HL-60 (cell line): ENCODE measurements around the gene SIKE1.

Experiments
- DNase-seq, 2 experiments: peaks; one replicate each; pipeline ENCODE4 v3.0.0-alpha.2; 2010 to 2020; ENCODE audit warnings: low read depth in 1 of 2, low spot score in 1 of 2
- H3K27ac ChIP-seq: fragments of 250-450 bp; sonication (Bioruptor Pico); replicated peaks from 2 replicates; pipeline ENCODE4 v1.5.1; 2020; ENCODE audit warnings: mild to moderate bottlenecking, moderate library complexity
- H3K27me3 ChIP-seq: fragments of 250-450 bp; sonication (Bioruptor Pico); 2 replicates; pipeline ENCODE4 v1.5.1; 2021; ENCODE audit warnings: mild to moderate bottlenecking, moderate library complexity; ENCODE audit not compliant: insufficient read depth, poor library complexity, severe bottlenecking
- H3K4me3 ChIP-seq: replicated peaks from 2 replicates; pipeline ENCODE4 v1.5.1; 2011; ENCODE audit warnings: mild to moderate bottlenecking, control low read depth, low read length; ENCODE audit not compliant: insufficient read depth
- CTCF ChIP-seq: IDR thresholded peaks from one replicate; pipeline ENCODE4 v1.5.1; 2011; ENCODE audit warnings: low read length, control low read depth, inconsistent platforms; ENCODE audit not compliant: insufficient read depth
- GABPA ChIP-seq: IDR thresholded peaks from 2 replicates; pipeline ENCODE4 v1.6.1; 2012; ENCODE audit warnings: low read depth
- POLR2AphosphoS5 ChIP-seq: IDR thresholded peaks from 2 replicates; pipeline ENCODE4 v1.6.1; 2012; ENCODE audit warnings: low read depth
- SPI1 ChIP-seq: IDR thresholded peaks from 2 replicates; pipeline ENCODE4 v1.6.1; 2012; ENCODE audit warnings: low read depth, mild to moderate bottlenecking, borderline replicate concordance
- TF ChIP-seq, protein P1 (sequence below): IDR thresholded peaks from 2 replicates; pipeline ENCODE4 v1.6.1; 2012; ENCODE audit warnings: low read depth; ENCODE audit not compliant: insufficient replicate concordance

The SIKE1 gene

DNA sequence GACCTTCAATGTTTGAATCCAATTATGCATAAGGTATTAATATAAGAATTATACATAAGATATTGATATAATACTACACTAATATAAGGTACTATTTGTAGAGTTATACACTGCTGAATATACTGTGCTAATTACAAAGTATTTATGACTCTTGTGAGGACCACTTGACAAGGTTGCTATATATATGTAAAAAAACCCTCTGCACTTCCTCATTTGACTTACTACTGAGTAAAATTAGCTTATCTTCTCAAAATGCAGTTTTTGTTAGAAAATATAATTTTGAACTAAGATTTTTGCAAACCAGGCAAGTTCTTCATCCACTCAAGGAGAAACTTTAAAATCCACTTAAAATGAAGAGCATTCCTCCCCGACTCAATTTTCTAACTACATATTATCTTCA is 8.5 kb downstream of the SIKE1 start:
- DNase-seq = no peak
- TF ChIP-seq CTCF = no peak
- TF ChIP-seq SPI1 = peak; percentile 84
- no peak overlapping the region for H3K4me3 ChIP-seq
- no peaks in the 10 kb centered on the region for H3K27me3 ChIP-seq
- no peak overlapping the region for H3K27ac ChIP-seq

- Histone ChIP-seq H3K4me3 (no peak overlapping the region), H3K27me3 (no peaks in the 10 kb centered on the region), H3K27ac (no peak overlapping the region)
- no peak for TF ChIP-seq GABPA
- no peak for TF ChIP-seq CTCF
- TF ChIP-seq SPI1 = no peak
- TF ChIP-seq, protein P1, sequence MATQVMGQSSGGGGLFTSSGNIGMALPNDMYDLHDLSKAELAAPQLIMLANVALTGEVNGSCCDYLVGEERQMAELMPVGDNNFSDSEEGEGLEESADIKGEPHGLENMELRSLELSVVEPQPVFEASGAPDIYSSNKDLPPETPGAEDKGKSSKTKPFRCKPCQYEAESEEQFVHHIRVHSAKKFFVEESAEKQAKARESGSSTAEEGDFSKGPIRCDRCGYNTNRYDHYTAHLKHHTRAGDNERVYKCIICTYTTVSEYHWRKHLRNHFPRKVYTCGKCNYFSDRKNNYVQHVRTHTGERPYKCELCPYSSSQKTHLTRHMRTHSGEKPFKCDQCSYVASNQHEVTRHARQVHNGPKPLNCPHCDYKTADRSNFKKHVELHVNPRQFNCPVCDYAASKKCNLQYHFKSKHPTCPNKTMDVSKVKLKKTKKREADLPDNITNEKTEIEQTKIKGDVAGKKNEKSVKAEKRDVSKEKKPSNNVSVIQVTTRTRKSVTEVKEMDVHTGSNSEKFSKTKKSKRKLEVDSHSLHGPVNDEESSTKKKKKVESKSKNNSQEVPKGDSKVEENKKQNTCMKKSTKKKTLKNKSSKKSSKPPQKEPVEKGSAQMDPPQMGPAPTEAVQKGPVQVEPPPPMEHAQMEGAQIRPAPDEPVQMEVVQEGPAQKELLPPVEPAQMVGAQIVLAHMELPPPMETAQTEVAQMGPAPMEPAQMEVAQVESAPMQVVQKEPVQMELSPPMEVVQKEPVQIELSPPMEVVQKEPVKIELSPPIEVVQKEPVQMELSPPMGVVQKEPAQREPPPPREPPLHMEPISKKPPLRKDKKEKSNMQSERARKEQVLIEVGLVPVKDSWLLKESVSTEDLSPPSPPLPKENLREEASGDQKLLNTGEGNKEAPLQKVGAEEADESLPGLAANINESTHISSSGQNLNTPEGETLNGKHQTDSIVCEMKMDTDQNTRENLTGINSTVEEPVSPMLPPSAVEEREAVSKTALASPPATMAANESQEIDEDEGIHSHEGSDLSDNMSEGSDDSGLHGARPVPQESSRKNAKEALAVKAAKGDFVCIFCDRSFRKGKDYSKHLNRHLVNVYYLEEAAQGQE = no peak
- no peak for TF ChIP-seq POLR2AphosphoS5
- no peak for DNase-seq
These were observed 9.5 kb downstream of the SIKE1 start for GRCh38 chr1:114770989-114771388.

- no peak overlapping the region for H3K4me3 ChIP-seq
- no peak overlapping the region for H3K27ac ChIP-seq
- TF ChIP-seq SPI1 = no peak
- TF ChIP-seq POLR2AphosphoS5 = no peak
- no peak for TF ChIP-seq GABPA
- TF ChIP-seq, protein P1 = no peak
- TF ChIP-seq CTCF = no peak
- no peak for DNase-seq
- no peaks in the 10 kb centered on the region for H3K27me3 ChIP-seq
These were observed 15.8 kb downstream of the SIKE1 start for GRCh38 chr1:114764689-114765088.

DNA sequence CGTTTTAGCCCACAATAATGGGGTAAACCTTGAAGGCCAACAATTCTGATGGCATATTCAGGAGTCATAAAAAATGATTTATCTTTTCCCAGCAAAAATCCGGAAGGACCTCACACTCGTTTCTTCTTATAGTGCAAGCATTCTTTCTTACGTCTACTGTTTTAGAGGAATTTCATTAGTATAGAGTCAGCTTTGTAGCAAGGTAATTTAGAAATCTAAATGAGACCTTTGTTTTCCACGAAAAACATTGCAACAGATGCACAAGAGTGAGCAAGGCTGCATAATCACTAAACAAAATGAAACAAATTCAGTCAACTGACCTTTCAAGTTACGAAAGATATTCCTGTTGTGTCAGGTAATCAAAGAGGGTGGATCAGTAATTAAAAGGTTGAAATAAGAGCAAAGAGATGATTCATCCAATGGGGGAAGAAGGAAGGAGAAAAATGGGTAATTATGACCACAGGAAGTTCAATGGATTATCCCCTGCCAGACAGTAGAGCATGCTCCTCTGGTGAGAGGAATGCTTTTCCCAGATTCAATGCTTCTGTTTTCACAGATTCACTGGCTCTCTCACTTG is 22.1 kb downstream of the SIKE1 start:
- Histone ChIP-seq H3K27ac (peak overlapping the region; percentile 99), H3K27me3 (no peaks in the 10 kb centered on the region), H3K4me3 (peak overlapping the region; percentile 91)
- peak in 1 of 2 experiments; percentile 61 for DNase-seq
- TF ChIP-seq, protein P1 = no peak
- TF ChIP-seq CTCF = no peak
- TF ChIP-seq GABPA = no peak
